ENCODE data around the gene MVP.

DNA sequence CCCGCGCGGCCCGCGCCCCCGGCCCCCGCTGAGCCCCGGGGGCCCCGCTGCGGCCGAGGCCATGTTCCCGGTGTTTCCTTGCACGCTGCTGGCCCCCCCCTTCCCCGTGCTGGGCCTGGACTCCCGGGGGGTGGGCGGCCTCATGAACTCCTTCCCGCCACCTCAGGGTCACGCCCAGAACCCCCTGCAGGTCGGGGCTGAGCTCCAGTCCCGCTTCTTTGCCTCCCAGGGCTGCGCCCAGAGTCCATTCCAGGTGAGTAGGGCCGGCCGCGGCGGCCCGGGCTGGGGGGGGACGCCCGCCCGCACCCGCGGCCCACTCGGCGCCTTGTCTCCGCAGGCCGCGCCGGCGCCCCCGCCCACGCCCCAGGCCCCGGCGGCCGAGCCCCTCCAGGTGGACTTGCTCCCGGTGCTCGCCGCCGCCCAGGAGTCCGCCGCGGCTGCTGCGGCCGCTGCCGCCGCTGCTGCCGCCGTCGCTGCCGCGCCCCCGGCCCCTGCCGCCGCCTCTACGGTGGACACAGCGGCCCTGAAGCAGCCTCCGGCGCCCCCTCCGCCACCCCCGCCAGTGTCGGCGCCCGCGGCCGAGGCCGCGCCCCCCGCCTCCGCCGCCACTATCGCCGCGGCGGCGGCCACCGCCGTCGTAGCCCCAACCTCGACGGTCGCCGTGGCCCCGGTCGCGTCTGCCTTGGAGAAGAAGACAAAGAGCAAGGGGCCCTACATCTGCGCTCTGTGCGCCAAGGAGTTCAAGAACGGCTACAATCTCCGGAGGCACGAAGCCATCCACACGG is 13.4 kb upstream of the MVP start:
- no peak for TF ChIP-seq GATA3 (IDR thresholded peaks at IDR 0.05; ENCODE audit: low read depth, low read length)
- TF ChIP-seq GATA2 (IDR thresholded peaks at IDR 0.05; ENCODE audit: low read depth, low read length): no peak

Data from SH-SY5Y (cell line).